GM10847 (cell line): ENCODE measurements around the gene HOXD11.

Experiments
- POLR2A ChIP-seq: IDR thresholded peaks from 2 replicates; pipeline ENCODE4 v1.6.1; 2011; ENCODE audit not compliant: insufficient read length; ENCODE audit errors: extremely low read depth

Gene HOXD11

GRCh38 chr2:176124947-176125771 lies 18.1 kb downstream of the HOXD11 start:
- no peak for TF ChIP-seq POLR2A

GRCh38 chr2:176125772-176126054 lies 18.6 kb downstream of the HOXD11 start:
- no peak for TF ChIP-seq POLR2A

- no peak for TF ChIP-seq POLR2A
These were observed 20.1 kb downstream of the HOXD11 start for GRCh38 chr2:176126929-176127773.

GRCh38 chr2:176127774-176128072 lies 20.6 kb downstream of the HOXD11 start:
- no peak for TF ChIP-seq POLR2A

- no peak for TF ChIP-seq POLR2A
These were observed 21.3 kb downstream of the HOXD11 start for GRCh38 chr2:176128172-176128981.

GRCh38 chr2:176128982-176129796 lies 22.1 kb downstream of the HOXD11 start, which contains the start of gene HOXD8:
HOXD8 (plus strand) TSS chr2:176129705; CDS start chr2:176130367, 662 bp downstream.
- no peak for TF ChIP-seq POLR2A

GRCh38 chr2:176129813-176130146 lies 22.7 kb downstream of the HOXD11 start:
- TF ChIP-seq POLR2A: no peak

- TF ChIP-seq POLR2A: no peak
These were observed 23.3 kb downstream of the HOXD11 start for GRCh38 chr2:176130147-176130956.

GRCh38 chr2:176130957-176131847 lies 24.1 kb downstream of the HOXD11 start:
- no peak for TF ChIP-seq POLR2A

- TF ChIP-seq POLR2A: no peak
These were observed 24.7 kb downstream of the HOXD11 start for GRCh38 chr2:176131848-176132158.

GRCh38 chr2:176132205-176133171 lies 25.4 kb downstream of the HOXD11 start:
- no peak for TF ChIP-seq POLR2A

- no peak for TF ChIP-seq POLR2A
These were observed 26.3 kb downstream of the HOXD11 start for GRCh38 chr2:176133389-176133788.
